Measurements from ENCODE around the gene ALDH2.
"Not testable (repeated sequence)": the region's sequence is repeated elsewhere in the genome, so short reads cannot be mapped to it uniquely, and the experiment has no call there.

ALDH2 gene

DNA sequence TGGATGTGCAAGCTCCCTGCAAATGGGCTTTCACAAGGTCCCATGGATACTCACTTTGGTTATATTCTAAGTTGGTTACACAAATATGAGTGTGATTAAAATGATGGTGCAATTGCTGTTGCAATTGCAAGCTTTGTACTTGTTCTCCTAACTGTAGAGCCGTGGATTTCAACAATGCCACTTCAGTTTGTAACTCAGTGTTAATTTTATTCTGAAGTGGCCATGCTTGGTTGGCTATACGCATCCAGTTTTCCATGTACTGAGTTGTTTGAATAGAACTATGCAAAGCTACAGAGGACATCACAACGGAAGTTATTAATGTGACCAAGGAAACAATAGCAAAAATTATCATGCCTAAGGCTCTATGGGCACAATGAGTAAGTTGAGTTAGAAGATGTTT, 50.2 kb downstream of the ALDH2 start:
- H3K27ac Mint-ChIP-seq: not testable (repeated sequence)
- peaks cover 7 to 12% of the 10 kb centered on the region in 2 donors for H3K4me1 Mint-ChIP-seq

GRCh38 chr12:111818340-111818739, 51.6 kb downstream of the ALDH2 start:
- Mint-ChIP-seq H3K9me3 (peaks cover 0 to 1% of the 10 kb centered on the region in 2 donors), H3K27ac (no peak overlapping the region), H3K36me3 (no peaks in the 10 kb centered on the region), H3K4me1 (peaks cover 2 to 3% of the 10 kb centered on the region in 2 donors), H3K27me3 (peaks cover 3 to 8% of the 10 kb centered on the region in 2 donors), H3K4me3 (no peak overlapping the region)
- DNase-seq (no peak), ATAC-seq (replicated peaks) (no peak)

More for the DNA sequence above, 50.2 kb downstream of the ALDH2 start:
- H3K27me3 Mint-ChIP-seq: peaks cover 5 to 12% of the 10 kb centered on the region in 2 donors
- not testable (repeated sequence) for H3K36me3 Mint-ChIP-seq; DNase-seq; ATAC-seq (replicated peaks); H3K4me3 Mint-ChIP-seq; H3K9me3 Mint-ChIP-seq

GRCh38 chr12:111819191-111820158, 52.7 kb downstream of the ALDH2 start:
- Mint-ChIP-seq H3K27me3 (peaks cover 0 to 4% of the 10 kb centered on the region in 2 donors), H3K9me3 (peaks cover 0 to 1% of the 10 kb centered on the region in 2 donors), H3K36me3 (no peaks in the 10 kb centered on the region), H3K27ac (no peak overlapping the region), H3K4me1 (no peaks in the 10 kb centered on the region), H3K4me3 (no peak overlapping the region)
- DNase-seq (no peak), ATAC-seq (replicated peaks) (no peak)

DNA sequence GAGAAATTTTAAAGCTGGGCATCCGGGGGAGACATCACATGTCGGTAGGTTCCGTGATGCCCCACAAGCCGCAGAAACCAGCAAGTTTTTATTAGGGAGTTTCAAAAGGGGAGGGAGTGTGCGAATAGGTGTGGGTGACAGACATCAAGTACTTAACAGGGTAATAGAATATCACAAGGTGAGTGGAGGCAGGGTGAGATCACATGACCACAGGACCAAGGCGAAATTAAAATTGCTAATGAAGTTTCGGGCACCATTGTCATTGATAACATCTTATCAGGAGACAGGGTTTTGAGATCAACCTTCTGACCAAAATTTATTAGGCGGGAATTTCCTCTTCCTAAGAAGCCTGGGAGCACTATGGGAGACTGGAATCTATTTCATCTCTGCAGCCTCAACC, 54.1 kb downstream of the ALDH2 start:
- not testable (repeated sequence) for H3K36me3 Mint-ChIP-seq; ATAC-seq (replicated peaks); H3K4me3 Mint-ChIP-seq

GRCh38 chr12:111822886-111823285, 56.2 kb downstream of the ALDH2 start:
- H3K9me3 Mint-ChIP-seq: peaks cover 0 to 1% of the 10 kb centered on the region in 2 donors
- ATAC-seq (replicated peaks): no peak
- no peaks in the 10 kb centered on the region for H3K4me1 Mint-ChIP-seq
- no peak overlapping the region for H3K27ac Mint-ChIP-seq
- H3K27me3 Mint-ChIP-seq: peaks cover 4 to 6% of the 10 kb centered on the region in 2 donors
- no peak overlapping the region for H3K4me3 Mint-ChIP-seq
- no peak for DNase-seq
- H3K36me3 Mint-ChIP-seq: no peaks in the 10 kb centered on the region

More for the DNA sequence above, 54.1 kb downstream of the ALDH2 start:
- not testable (repeated sequence) for H3K27ac Mint-ChIP-seq, DNase-seq, H3K27me3 Mint-ChIP-seq, H3K4me1 Mint-ChIP-seq, H3K9me3 Mint-ChIP-seq

DNA sequence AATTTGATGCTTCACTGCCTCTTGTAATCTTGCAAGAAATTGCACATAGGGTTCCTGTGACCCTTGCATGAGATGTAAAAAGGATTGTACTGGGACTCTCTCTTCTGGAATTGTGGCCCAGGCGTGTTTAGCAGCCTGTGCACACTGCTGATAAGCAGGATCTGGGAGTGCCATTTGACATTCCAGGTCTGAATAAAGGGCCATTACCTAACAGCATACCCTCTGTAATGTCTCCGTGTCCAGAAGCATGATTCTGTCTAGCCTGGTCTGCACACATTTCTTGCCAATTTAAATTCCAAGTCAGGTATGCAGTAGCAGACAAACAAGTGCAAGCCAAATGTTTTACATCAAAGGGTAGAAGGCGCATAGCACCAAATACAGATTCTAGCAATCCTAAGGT, 57.2 kb downstream of the ALDH2 start:
- Mint-ChIP-seq H3K4me3 (no peak overlapping the region), H3K36me3 (no peaks in the 10 kb centered on the region), H3K4me1 (no peaks in the 10 kb centered on the region), H3K27me3 (peaks cover 4 to 6% of the 10 kb centered on the region in 2 donors), H3K9me3 (peaks cover 0 to 1% of the 10 kb centered on the region in 2 donors), H3K27ac (no peak overlapping the region)
- DNase-seq (no peak), ATAC-seq (replicated peaks) (no peak)

DNA sequence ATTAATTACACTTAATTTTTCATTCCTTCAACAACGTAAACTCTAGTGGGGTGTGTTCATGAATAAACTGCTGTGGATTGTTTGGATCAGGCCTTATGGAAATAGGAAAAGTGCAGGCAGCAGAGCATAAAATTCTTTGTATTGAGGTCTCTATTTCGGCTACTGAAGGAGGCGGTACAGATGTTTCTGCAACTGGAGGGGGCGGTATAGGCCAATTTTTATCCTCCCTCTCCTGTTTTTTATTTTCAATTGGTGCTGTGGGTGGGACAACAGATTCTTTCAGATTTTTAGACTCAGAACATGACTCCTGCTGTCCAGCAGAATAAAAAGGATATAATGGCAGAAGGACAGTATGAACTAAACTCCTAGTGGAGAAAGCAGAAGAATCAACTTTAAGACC, 57.6 kb downstream of the ALDH2 start:
- not testable (repeated sequence) for DNase-seq; H3K27ac Mint-ChIP-seq; H3K4me3 Mint-ChIP-seq; ATAC-seq (replicated peaks); H3K27me3 Mint-ChIP-seq; H3K9me3 Mint-ChIP-seq; H3K4me1 Mint-ChIP-seq; H3K36me3 Mint-ChIP-seq

DNA sequence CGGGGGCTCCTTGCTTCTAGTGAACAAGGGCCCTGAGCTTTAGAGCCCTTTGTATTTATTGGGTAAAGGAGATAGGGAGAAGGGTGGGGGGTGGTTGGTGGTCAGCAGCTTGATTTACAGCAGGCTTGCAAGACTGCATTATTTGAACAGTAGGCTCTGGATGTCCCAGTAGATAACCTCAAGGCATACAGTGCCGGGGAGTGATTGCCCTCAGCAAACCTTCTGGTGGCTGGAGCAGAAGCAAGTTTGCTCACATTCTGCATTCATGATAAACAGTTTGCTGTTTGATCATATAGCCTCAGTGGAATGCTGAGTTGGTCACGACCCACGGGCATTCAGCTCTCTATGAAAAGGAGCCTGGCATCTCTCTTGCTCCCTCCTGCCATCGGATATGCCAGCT, 58.8 kb downstream of the ALDH2 start:
- Mint-ChIP-seq H3K27ac (no peak overlapping the region), H3K27me3 (peaks cover 4 to 6% of the 10 kb centered on the region in 2 donors), H3K36me3 (no peaks in the 10 kb centered on the region), H3K4me1 (no peaks in the 10 kb centered on the region), H3K9me3 (peaks cover 0 to 1% of the 10 kb centered on the region in 2 donors), H3K4me3 (no peak overlapping the region)
- no peak for DNase-seq
- no peak for ATAC-seq (replicated peaks)

DNA sequence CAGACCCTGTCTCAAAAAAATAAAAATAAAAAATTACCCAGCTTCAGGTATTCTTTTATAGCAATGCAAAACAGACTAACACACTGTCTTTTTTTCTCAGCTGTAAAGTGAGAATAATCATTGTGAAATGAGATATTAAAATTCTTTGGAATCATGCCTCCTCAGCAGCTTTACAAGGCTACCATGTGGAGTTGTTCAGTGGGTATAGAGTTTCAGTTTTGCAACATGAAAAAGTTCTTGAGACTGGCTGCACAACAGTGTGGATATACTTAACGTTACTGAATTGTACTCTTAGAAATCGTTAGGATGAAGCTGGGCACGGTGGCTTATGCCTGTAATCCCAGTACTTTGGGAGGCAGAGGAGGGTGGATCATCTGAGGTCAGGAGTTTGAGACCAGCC, 59.6 kb downstream of the ALDH2 start:
- peaks cover 4 to 6% of the 10 kb centered on the region in 2 donors for H3K27me3 Mint-ChIP-seq
- H3K36me3 Mint-ChIP-seq: no peaks in the 10 kb centered on the region
- no peaks in the 10 kb centered on the region for H3K9me3 Mint-ChIP-seq
- DNase-seq (no peak), ATAC-seq (replicated peaks) (no peak)
- H3K4me3 Mint-ChIP-seq: no peak overlapping the region
- H3K4me1 Mint-ChIP-seq: no peaks in the 10 kb centered on the region
- H3K27ac Mint-ChIP-seq: no peak overlapping the region

DNA sequence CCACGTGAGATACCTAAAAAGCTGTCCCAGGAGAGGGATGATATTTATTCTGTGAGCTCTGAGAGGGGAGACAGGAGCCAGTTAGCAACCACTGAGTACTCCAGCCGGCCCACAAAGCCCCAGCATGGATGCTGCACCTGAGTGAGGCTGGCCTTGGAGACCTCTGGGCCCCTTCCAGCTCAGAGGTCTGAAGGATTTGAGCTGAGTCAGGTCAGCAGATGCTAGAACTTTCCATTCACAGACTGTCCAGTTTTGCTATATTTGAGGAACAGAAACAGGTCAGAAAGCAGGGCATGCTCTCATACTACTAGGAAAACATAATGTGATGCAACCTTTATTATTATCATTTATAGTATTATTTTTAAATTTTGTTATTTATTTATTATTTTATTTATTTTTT, 60.3 kb downstream of the ALDH2 start:
- Mint-ChIP-seq H3K27ac (no peak overlapping the region), H3K36me3 (no peaks in the 10 kb centered on the region), H3K4me1 (no peaks in the 10 kb centered on the region), H3K27me3 (peaks cover 4 to 6% of the 10 kb centered on the region in 2 donors), H3K4me3 (no peak overlapping the region), H3K9me3 (no peaks in the 10 kb centered on the region)
- DNase-seq (no peak), ATAC-seq (replicated peaks) (peak; percentile 41 to 45)

- H3K27me3 Mint-ChIP-seq: peaks cover 4 to 14% of the 10 kb centered on the region in 2 donors
- ATAC-seq (replicated peaks) (no peak), DNase-seq (no peak)
- no peaks in the 10 kb centered on the region for H3K36me3 Mint-ChIP-seq
- no peaks in the 10 kb centered on the region for H3K4me1 Mint-ChIP-seq
- no peak overlapping the region for H3K27ac Mint-ChIP-seq
- H3K9me3 Mint-ChIP-seq: no peaks in the 10 kb centered on the region
- no peak overlapping the region for H3K4me3 Mint-ChIP-seq
These were observed 61.2 kb downstream of the ALDH2 start for GRCh38 chr12:111827907-111828306.

- Mint-ChIP-seq H3K9me3 (no peaks in the 10 kb centered on the region), H3K27me3 (peaks cover 4 to 16% of the 10 kb centered on the region in 2 donors), H3K36me3 (no peaks in the 10 kb centered on the region), H3K4me1 (no peaks in the 10 kb centered on the region), H3K4me3 (no peak overlapping the region), H3K27ac (no peak overlapping the region)
- DNase-seq (no peak), ATAC-seq (replicated peaks) (no peak)
These were observed 61.7 kb downstream of the ALDH2 start for GRCh38 chr12:111828338-111828979.

DNA sequence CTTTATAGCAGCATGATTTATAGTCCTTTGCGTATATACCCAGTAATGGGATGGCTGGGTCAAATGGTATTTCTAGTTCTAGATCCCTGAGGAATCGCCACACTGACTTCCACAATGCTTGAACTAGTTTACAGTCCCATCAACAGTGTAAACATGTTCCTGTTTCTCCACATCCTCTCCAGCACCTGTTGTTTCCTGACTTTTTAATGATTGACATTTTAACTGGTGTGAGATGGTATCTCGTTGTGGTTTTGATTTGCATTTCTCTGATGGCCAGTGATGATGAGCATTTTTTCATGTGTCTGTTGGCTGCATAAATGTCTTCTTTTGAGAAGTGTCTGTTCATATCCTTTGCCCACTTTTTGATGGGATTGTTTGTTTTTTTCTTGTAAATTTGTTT, 62.9 kb downstream of the ALDH2 start:
- H3K4me3 Mint-ChIP-seq; H3K4me1 Mint-ChIP-seq; H3K27ac Mint-ChIP-seq; DNase-seq; ATAC-seq (replicated peaks); H3K9me3 Mint-ChIP-seq; H3K36me3 Mint-ChIP-seq: not testable (repeated sequence)
- peaks cover 9 to 23% of the 10 kb centered on the region in 2 donors for H3K27me3 Mint-ChIP-seq

DNA sequence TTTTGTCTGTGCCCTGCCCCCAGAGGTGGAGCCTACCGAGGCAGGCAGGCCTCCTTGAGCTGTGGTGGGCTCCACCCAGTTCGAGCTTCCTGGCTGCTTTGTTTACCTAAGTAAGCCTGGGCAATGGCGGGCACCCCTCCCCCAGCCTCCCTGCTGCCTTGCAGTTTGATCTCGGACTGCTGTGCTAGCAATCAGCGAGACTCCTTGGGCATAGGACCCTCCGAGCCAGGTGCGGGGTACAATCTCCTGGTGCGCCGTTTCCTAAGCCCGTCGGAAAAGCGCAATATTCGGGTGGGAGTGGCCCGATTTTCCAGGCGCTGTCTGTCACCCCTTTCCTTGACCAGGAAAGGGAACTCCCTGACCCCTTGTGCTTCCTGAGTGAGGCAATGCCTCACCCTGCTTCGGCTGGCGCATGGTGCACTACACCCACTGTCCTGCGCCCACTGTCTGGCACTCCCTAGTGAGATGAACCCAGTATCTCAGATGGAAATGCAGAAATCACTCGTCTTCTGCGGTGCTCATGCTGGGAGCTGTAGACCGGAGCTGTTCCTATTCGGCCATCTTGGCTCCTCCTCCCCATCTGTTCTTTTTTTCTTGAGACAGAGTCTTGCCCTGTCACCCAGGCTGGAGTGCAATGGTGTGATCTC, 68.1 kb downstream of the ALDH2 start:
- H3K27ac Mint-ChIP-seq; H3K9me3 Mint-ChIP-seq; H3K4me1 Mint-ChIP-seq; ATAC-seq (replicated peaks); H3K4me3 Mint-ChIP-seq; DNase-seq: not testable (repeated sequence)
- H3K36me3 Mint-ChIP-seq: peaks cover 4 to 18% of the 10 kb centered on the region in 2 donors
- peaks cover 11 to 23% of the 10 kb centered on the region in 2 donors for H3K27me3 Mint-ChIP-seq

All from stimulated activated naive B cell treated with anti-CD40 and anti-IgM and Interleukin-4, amounts not matched to agents 10 μg/mL and 1 μg/mL and 100 μg/mL, for 72 hours (primary cell).